Measurements from ENCODE around the gene MAPKAPK2. TPM values are rescaled to one million over a fixed set of nuclear protein-coding genes. Genes with fewer than 3 reads are reported as not detected.
A peak's percentile ranks its signal among the peaks of the same experiment; 100 is the strongest.

Gene MAPKAPK2
- total RNA-seq, 4 donors from 2014 or later, result 45.0 to 77.4 (median 55.5) TPM

DNA sequence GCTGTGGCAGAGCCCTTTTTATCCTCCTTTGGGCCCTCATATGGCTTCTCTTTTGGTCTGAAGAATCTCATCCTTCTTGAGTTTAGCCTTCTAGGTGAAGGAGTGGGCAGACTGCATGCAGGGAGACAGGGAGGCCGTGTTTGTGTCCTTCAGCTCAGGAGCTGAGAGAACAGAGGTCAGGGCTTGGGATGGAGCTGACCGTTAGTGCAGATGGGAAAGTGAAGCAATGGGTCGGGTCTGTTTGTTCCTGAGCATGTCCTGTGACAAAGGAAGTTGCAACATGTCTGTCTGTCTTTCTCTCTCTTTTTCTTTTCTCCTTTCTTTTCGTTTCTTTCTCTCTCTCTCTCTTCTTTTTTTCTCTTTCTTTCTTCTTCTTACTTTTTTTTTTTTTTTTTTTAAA, 14.9 kb downstream of the MAPKAPK2 start:
- Histone ChIP-seq H3K27me3 (no peaks in the 10 kb centered on the region), H3K4me3 (no peak overlapping the region), H3K27ac (peak overlapping the region; percentile 3 to 56 (median 40)), H3K4me1 (peaks cover 9 to 99% (median 51%) of the 10 kb centered on the region in 3 donors), H3K9me3 (no peaks in the 10 kb centered on the region), H3K36me3 (no peaks in the 10 kb centered on the region)
- peak; percentile 83 for ATAC-seq
- 68 to 69% methylated on average over 4 of the region's 4 CpGs for WGBS, 2 donors (ENCODE audit: low coverage in 1 of 2)
- TF ChIP-seq EP300 (IDR thresholded peaks at IDR 0.05) (no peak), POLR2AphosphoS5 (IDR thresholded peaks at IDR 0.05) (peak; percentile 62)
- TF ChIP-seq, protein P1, sequence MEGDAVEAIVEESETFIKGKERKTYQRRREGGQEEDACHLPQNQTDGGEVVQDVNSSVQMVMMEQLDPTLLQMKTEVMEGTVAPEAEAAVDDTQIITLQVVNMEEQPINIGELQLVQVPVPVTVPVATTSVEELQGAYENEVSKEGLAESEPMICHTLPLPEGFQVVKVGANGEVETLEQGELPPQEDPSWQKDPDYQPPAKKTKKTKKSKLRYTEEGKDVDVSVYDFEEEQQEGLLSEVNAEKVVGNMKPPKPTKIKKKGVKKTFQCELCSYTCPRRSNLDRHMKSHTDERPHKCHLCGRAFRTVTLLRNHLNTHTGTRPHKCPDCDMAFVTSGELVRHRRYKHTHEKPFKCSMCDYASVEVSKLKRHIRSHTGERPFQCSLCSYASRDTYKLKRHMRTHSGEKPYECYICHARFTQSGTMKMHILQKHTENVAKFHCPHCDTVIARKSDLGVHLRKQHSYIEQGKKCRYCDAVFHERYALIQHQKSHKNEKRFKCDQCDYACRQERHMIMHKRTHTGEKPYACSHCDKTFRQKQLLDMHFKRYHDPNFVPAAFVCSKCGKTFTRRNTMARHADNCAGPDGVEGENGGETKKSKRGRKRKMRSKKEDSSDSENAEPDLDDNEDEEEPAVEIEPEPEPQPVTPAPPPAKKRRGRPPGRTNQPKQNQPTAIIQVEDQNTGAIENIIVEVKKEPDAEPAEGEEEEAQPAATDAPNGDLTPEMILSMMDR (IDR thresholded peaks at IDR 0.05), result no peak

DNA sequence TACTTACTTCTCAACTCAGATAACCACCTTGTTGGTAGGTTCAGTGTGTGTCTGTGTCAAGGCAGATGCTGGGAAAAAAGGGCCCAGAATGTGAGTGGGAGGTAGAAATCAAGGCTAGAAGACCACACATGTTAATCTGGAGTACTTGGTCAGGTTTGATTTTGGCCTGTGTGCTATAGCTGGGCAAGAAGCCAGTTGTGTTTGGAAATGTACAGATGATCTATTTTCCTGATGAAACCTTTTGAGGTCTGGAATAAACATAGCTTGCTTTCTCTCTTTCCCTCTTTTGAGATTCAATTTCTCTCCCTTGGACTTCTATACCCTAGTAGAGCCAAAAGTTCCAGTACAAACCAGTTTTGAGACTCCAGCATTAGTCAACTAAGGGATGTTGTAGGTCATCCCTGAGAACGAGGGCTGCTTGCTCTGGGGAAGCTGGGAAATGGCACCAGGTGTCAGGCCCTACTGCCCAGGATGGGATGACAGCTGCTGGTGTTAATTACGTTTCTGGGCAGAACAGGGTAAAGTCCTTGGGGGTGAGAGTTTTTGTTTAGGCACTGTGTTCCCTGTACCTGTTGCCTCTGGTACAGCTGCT, 15.8 kb downstream of the MAPKAPK2 start:
- ATAC-seq, result no peak
- no peaks in the 10 kb centered on the region for H3K9me3 ChIP-seq
- peak overlapping the region in 3 of 4 donors; percentile 33 to 56 (median 46) for H3K27ac ChIP-seq
- no peak overlapping the region for H3K4me3 ChIP-seq
- WGBS, 2 donors (ENCODE audit: low coverage in 1 of 2), result 28% methylated on average over 2 of the region's 2 CpGs; no CpG with 5 or more reads in 1 of the 2 donors
- no peaks in the 10 kb centered on the region for H3K27me3 ChIP-seq
- H3K4me1 ChIP-seq, result peaks cover 7 to 99% (median 51%) of the 10 kb centered on the region in 3 donors
- TF ChIP-seq POLR2AphosphoS5 (IDR thresholded peaks at IDR 0.05) (peak; percentile 37), EP300 (IDR thresholded peaks at IDR 0.05) (no peak)
- no peaks in the 10 kb centered on the region for H3K36me3 ChIP-seq

DNA sequence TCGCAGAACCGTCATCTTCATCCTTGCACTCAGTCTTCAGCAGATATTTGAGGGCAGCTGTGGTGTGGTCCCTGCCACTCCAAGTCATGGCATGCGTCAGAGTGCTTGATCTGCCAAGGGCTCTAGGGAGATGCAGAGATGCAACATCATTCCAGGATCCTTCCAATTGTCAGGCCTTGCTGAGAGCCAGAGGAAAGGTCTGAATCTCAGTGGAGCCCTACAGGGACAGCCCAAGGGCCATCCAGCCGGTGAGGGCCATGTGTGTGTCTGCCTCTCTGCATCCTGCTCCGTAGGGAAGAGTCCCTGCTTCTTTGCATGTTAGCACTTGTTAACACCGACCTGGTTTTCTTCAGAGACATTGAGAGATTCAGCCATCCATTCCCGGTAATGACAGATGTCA, 17.6 kb downstream of the MAPKAPK2 start:
- TF ChIP-seq EP300 (IDR thresholded peaks at IDR 0.05), result no peak
- no peak for TF ChIP-seq POLR2A (IDR thresholded peaks at IDR 0.05)
- TF ChIP-seq, protein P1 (IDR thresholded peaks at IDR 0.05), result no peak
- no peak for TF ChIP-seq POLR2AphosphoS5 (IDR thresholded peaks at IDR 0.05)
- H3K4me1 ChIP-seq, result peaks cover 7 to 99% (median 53%) of the 10 kb centered on the region in 3 donors
- H3K27me3 ChIP-seq, result no peaks in the 10 kb centered on the region
- no peaks in the 10 kb centered on the region for H3K36me3 ChIP-seq
- 70 to 73% methylated on average over 4 to 5 of the region's 7 CpGs for WGBS, 2 donors (ENCODE audit: low coverage in 1 of 2)
- ATAC-seq, result no peak
- no peaks in the 10 kb centered on the region for H3K9me3 ChIP-seq
- H3K4me3 ChIP-seq, result no peak overlapping the region
- H3K27ac ChIP-seq, result no peak overlapping the region

DNA sequence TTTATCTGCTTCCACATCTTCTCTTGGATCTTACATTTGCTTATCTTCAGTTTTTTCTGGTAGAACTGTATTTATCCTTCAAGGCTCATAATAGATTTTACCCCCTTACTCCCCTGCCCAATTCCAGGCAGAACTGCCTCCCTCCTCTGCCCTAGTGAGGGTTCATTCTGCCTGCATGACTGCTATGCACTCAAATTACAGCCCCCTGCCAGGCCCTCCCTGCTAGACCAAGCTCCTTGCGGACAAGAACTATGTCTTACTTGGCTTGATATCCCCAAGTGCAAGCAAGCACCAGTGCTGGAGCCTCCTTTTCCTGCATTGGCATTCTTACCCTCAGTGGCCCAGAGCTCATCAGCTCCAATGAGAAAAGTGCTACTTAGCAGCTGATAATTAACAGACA, 18.1 kb downstream of the MAPKAPK2 start:
- 22 to 80% methylated on average over 1 of the region's 1 CpG for WGBS, 2 donors (ENCODE audit: low coverage in 1 of 2)

DNA sequence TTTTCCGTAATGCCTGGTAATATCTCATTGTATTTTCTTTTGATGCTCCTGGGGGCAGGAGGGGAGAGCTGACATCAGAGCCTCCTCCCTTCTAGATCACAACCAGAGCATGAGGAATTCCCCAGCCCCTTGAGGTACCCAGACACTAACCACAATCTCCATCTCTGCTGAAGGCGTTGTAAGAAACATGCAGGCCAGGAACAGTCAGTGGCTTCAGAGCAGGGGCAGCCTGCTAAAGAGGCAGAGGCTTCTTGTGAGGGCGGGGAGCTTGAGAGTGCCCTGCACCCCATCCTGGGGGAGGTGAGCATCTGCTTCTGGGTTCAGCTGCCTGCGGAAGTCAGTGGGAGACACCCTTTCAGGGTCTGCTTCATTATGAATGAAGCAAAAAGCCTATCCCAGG, 19.0 kb downstream of the MAPKAPK2 start:
- TF ChIP-seq POLR2A (IDR thresholded peaks at IDR 0.05), result no peak
- TF ChIP-seq, protein P1 (IDR thresholded peaks at IDR 0.05), result no peak
- no peak for TF ChIP-seq POLR2AphosphoS5 (IDR thresholded peaks at IDR 0.05)
- TF ChIP-seq EP300 (IDR thresholded peaks at IDR 0.05), result no peak
- no peaks in the 10 kb centered on the region for H3K27me3 ChIP-seq
- peaks cover 7 to 99% (median 58%) of the 10 kb centered on the region in 3 donors for H3K4me1 ChIP-seq
- H3K4me3 ChIP-seq, result no peak overlapping the region
- H3K27ac ChIP-seq, result no peak overlapping the region
- ATAC-seq, result no peak
- no peaks in the 10 kb centered on the region for H3K9me3 ChIP-seq
- 50 to 57% methylated on average over 1 of the region's 4 CpGs for WGBS, 2 donors (ENCODE audit: low coverage in 1 of 2)
- no peaks in the 10 kb centered on the region for H3K36me3 ChIP-seq

More for the DNA sequence above, 18.1 kb downstream of the MAPKAPK2 start:
- peaks cover 7 to 99% (median 53%) of the 10 kb centered on the region in 3 donors for H3K4me1 ChIP-seq
- no peaks in the 10 kb centered on the region for H3K27me3 ChIP-seq
- H3K27ac ChIP-seq, result no peak overlapping the region
- no peak for ATAC-seq
- H3K4me3 ChIP-seq, result no peak overlapping the region
- H3K36me3 ChIP-seq, result no peaks in the 10 kb centered on the region
- H3K9me3 ChIP-seq, result no peaks in the 10 kb centered on the region
- TF ChIP-seq POLR2AphosphoS5 (IDR thresholded peaks at IDR 0.05), result no peak

DNA sequence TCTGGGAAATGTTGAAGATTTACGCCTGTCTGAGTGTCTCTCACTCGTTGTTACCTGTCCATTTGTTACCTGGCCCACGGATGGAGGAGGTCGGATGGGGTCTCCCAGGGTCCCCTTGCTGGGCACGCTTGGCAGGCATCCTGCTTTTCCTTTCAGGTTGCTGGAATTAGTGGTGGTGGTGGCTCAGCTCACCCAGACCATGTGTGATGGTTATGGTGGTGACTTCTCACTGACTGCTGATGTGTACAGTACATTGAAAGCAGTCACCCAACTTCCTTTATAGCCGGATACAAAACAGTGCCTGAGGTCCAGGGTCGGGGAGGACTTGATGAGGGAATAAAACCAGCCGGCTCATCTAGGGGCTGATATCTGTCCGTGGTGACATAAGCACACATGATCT, 19.5 kb downstream of the MAPKAPK2 start:
- Histone ChIP-seq H3K4me1 (peaks cover 7 to 99% (median 63%) of the 10 kb centered on the region in 3 donors), H3K27ac (no peak overlapping the region), H3K36me3 (no peaks in the 10 kb centered on the region), H3K9me3 (no peaks in the 10 kb centered on the region), H3K4me3 (no peak overlapping the region), H3K27me3 (no peaks in the 10 kb centered on the region)
- ATAC-seq, result no peak
- 73 to 74% methylated on average over 3 to 6 of the region's 9 CpGs for WGBS, 2 donors (ENCODE audit: low coverage in 1 of 2)
- TF ChIP-seq, protein P1 (IDR thresholded peaks at IDR 0.05), result no peak
- TF ChIP-seq POLR2A (IDR thresholded peaks at IDR 0.05) (no peak), EP300 (IDR thresholded peaks at IDR 0.05) (no peak), POLR2AphosphoS5 (IDR thresholded peaks at IDR 0.05) (no peak)
